IPS-15b (cell line): ENCODE results near the gene MPRIP.
"Not testable (repeated sequence)": the region's sequence is repeated elsewhere in the genome, so short reads cannot be mapped to it uniquely, and the experiment has no call there.

Source experiments
- H3K27me3 ChIP-seq: one replicate; pipeline ENCODE4 v1.6.1; 2013; ENCODE audit warnings: low read length; ENCODE audit not compliant: control insufficient read depth, insufficient read depth
- H3K36me3 ChIP-seq: one replicate; pipeline ENCODE4 v1.6.1; 2013; ENCODE audit warnings: low read length; ENCODE audit not compliant: control insufficient read depth, insufficient read depth
- H3K4me1 ChIP-seq: one replicate; pipeline ENCODE4 v1.6.1; 2013; ENCODE audit warnings: mild to moderate bottlenecking, low read length; ENCODE audit not compliant: control insufficient read depth, insufficient read depth
- H3K4me3 ChIP-seq: one replicate; pipeline ENCODE4 v1.5.1; 2013; ENCODE audit warnings: low read depth, low read length
- H3K9ac ChIP-seq: one replicate; pipeline ENCODE4 v1.6.1; 2013; ENCODE audit warnings: low read depth, mild to moderate bottlenecking, low read length
- H3K9me3 ChIP-seq: one replicate; pipeline ENCODE4 v1.6.1; 2013; ENCODE audit warnings: mild to moderate bottlenecking, low read length; ENCODE audit not compliant: control insufficient read depth, insufficient read depth

MPRIP gene

GRCh38 chr17:17126131-17127110 lies 84.2 kb downstream of the MPRIP start:
- peaks cover 6% of the 10 kb centered on the region for H3K36me3 ChIP-seq
- H3K27me3 ChIP-seq: no peaks in the 10 kb centered on the region
- H3K4me1 ChIP-seq: no peaks in the 10 kb centered on the region
- H3K4me3 ChIP-seq: no peak overlapping the region
- no peaks in the 10 kb centered on the region for H3K9me3 ChIP-seq
- no peak overlapping the region for H3K9ac ChIP-seq

- H3K9ac ChIP-seq: no peak overlapping the region
- no peaks in the 10 kb centered on the region for H3K4me1 ChIP-seq
- H3K27me3 ChIP-seq: no peaks in the 10 kb centered on the region
- no peaks in the 10 kb centered on the region for H3K9me3 ChIP-seq
- H3K4me3 ChIP-seq: no peak overlapping the region
- H3K36me3 ChIP-seq: peaks cover 11% of the 10 kb centered on the region
These were observed 84.9 kb downstream of the MPRIP start for GRCh38 chr17:17127156-17127555.

- Histone ChIP-seq H3K27me3 (no peaks in the 10 kb centered on the region), H3K9ac (no peak overlapping the region), H3K9me3 (no peaks in the 10 kb centered on the region), H3K4me1 (no peaks in the 10 kb centered on the region), H3K36me3 (peaks cover 11% of the 10 kb centered on the region), H3K4me3 (no peak overlapping the region)
These were observed 85.6 kb downstream of the MPRIP start for GRCh38 chr17:17127730-17128291.

- Histone ChIP-seq H3K36me3 (peaks cover 15% of the 10 kb centered on the region), H3K27me3 (no peaks in the 10 kb centered on the region), H3K4me1 (no peaks in the 10 kb centered on the region), H3K4me3 (no peak overlapping the region), H3K9ac (no peak overlapping the region), H3K9me3 (no peaks in the 10 kb centered on the region)
These were observed 86.3 kb downstream of the MPRIP start for GRCh38 chr17:17128476-17129075.

GRCh38 chr17:17129466-17129865 lies 87.2 kb downstream of the MPRIP start:
- Histone ChIP-seq H3K4me1 (no peaks in the 10 kb centered on the region), H3K9ac (no peak overlapping the region), H3K36me3 (peaks cover 17% of the 10 kb centered on the region), H3K9me3 (no peaks in the 10 kb centered on the region), H3K4me3 (no peak overlapping the region), H3K27me3 (no peaks in the 10 kb centered on the region)

GRCh38 chr17:17130077-17130844 lies 88.0 kb downstream of the MPRIP start:
- Histone ChIP-seq H3K4me1 (no peaks in the 10 kb centered on the region), H3K27me3 (no peaks in the 10 kb centered on the region), H3K9me3 (no peaks in the 10 kb centered on the region), H3K4me3 (no peak overlapping the region), H3K9ac (no peak overlapping the region), H3K36me3 (peaks cover 17% of the 10 kb centered on the region)

- H3K9ac ChIP-seq: no peak overlapping the region
- H3K36me3 ChIP-seq: peaks cover 17% of the 10 kb centered on the region
- no peaks in the 10 kb centered on the region for H3K27me3 ChIP-seq
- H3K4me1 ChIP-seq: no peaks in the 10 kb centered on the region
- H3K9me3 ChIP-seq: no peaks in the 10 kb centered on the region
- H3K4me3 ChIP-seq: no peak overlapping the region
These were observed 89.6 kb downstream of the MPRIP start for GRCh38 chr17:17131839-17132238.

- Histone ChIP-seq H3K27me3 (no peaks in the 10 kb centered on the region), H3K9me3 (no peaks in the 10 kb centered on the region), H3K9ac (no peak overlapping the region), H3K4me1 (no peaks in the 10 kb centered on the region), H3K4me3 (no peak overlapping the region), H3K36me3 (peaks cover 21% of the 10 kb centered on the region)
These were observed 90.5 kb downstream of the MPRIP start for GRCh38 chr17:17132746-17133145.

GRCh38 chr17:17134051-17134956 lies 92.0 kb downstream of the MPRIP start:
- H3K4me3 ChIP-seq: no peak overlapping the region
- H3K9ac ChIP-seq: no peak overlapping the region
- H3K9me3 ChIP-seq: no peaks in the 10 kb centered on the region
- H3K4me1 ChIP-seq: no peaks in the 10 kb centered on the region
- H3K36me3 ChIP-seq: peaks cover 25% of the 10 kb centered on the region
- H3K27me3 ChIP-seq: no peaks in the 10 kb centered on the region

- no peaks in the 10 kb centered on the region for H3K27me3 ChIP-seq
- H3K4me1 ChIP-seq: no peaks in the 10 kb centered on the region
- no peak overlapping the region for H3K4me3 ChIP-seq
- H3K36me3 ChIP-seq: peaks cover 25% of the 10 kb centered on the region
- H3K9ac ChIP-seq: no peak overlapping the region
- H3K9me3 ChIP-seq: no peaks in the 10 kb centered on the region
These were observed 92.7 kb downstream of the MPRIP start for GRCh38 chr17:17134957-17135333.

GRCh38 chr17:17136221-17136620 lies 94.0 kb downstream of the MPRIP start:
- not testable (repeated sequence) for H3K4me3 ChIP-seq, H3K27me3 ChIP-seq, H3K4me1 ChIP-seq, H3K9me3 ChIP-seq, H3K9ac ChIP-seq
- H3K36me3 ChIP-seq: peaks cover 27% of the 10 kb centered on the region
